ENCODE data around the gene CBFA2T2.
"Not testable (repeated sequence)": the region's sequence is repeated elsewhere in the genome, so short reads cannot be mapped to it uniquely, and the experiment has no call there.

The CBFA2T2 gene

DNA sequence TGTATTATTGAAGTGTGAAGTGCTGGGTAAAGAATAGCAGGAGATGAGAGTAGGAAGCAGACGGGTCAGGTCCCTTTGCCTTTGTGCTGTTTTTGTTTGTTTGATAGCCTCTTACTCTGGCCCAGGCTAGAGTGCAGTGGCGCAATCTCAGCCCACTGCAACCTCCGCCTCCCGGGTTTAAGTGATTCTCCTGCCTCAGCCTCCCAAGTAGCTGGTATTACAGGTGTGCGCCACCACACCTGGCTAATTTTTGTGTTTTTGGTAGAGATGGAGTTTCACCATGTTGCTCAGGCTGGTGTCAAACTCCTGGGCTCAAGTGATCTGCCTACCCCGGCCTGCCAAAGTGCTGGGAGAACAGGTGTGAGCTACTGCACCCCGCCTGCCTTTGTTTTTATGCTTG lies 18.1 kb downstream of the CBFA2T2 start:
- not testable (repeated sequence) for DNase-seq

- not testable (repeated sequence) for DNase-seq
These were observed 19.2 kb downstream of the CBFA2T2 start for GRCh38 chr20:33509057-33509456.

DNA sequence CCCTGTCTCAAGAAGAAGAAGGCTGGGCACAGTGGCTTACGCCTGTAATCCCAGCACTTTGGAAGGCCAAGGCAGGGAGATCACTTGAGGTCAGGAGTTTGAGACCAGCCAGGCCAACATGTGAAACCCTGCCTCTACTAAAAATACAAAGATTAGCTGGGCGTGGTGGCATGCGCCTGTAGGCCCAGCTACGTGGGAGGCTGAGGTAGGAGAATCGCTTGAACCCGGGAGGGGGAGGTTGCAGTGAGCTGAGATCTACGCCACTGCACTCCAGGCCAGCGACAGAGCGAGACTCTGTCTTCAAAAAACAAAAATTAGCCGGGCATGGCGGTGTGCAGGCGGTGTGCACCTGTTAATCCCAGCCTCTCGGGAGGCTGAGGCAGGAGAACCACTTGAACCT lies 22.0 kb downstream of the CBFA2T2 start:
- not testable (repeated sequence) for DNase-seq

GRCh38 chr20:33515569-33516216 lies 25.8 kb downstream of the CBFA2T2 start:
- DNase-seq: no peak

DNA sequence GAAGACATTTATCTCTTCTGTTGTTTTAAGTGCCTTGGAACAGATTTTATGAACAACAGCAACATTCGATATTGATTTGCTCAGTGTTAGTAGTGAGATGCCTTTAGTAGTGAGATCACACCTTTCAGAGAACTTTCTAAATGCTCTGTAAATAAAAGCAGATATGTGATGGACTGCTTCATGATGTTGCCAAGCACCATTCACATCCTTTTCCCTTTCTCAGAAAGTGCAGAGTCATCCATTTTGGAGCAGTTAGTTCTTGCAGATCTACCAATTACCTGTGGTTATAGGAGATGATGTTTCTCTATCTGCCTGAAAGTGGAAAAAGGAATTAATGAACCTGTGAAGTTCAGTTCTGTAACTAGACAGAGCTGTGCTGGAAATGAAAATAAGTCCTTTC lies 27.0 kb downstream of the CBFA2T2 start:
- DNase-seq: no peak

DNA sequence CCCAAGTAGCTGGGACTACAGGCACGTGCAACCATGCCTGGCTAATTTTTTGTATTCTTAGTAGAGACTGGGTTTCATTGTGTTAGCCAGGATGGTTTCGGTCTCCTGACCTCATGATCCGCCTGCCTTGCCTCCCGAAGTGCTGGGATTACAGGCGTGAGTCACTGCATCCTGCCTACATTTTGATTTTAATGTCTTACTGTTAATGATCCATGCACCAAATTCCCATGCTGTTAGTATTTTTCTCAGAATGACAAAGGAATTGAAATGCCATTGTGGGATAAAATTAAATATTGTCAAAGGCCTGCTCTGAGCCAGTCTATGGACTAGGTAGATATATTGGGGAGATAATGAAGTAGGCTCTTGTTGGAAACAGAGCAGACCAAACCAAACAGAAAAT lies 28.2 kb downstream of the CBFA2T2 start:
- no peak for DNase-seq

- no peak for DNase-seq
These were observed 31.6 kb downstream of the CBFA2T2 start for GRCh38 chr20:33521461-33521860.

- no peak for DNase-seq
These were observed 32.4 kb downstream of the CBFA2T2 start for GRCh38 chr20:33522256-33522820.

GRCh38 chr20:33524261-33524660 lies 34.4 kb downstream of the CBFA2T2 start:
- no peak for DNase-seq

DNA sequence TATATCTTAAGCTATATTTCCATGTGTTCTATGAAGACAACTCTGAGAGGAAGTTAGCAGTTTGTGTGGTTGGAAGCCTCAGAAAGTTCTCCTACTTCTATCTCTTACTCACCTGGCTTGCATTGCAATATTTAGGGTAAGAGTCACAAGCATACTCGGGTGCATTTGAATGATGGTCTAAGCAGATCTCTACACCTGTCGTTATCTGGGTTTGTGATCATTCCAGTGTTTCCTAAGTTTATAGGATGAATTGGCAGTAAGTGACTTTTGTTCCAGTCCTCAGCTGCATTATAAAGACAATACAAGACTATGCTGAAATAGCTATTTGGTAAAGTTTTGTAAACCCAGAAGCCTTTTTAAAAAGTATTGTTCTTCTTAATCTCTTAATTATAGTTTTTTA lies 36.9 kb downstream of the CBFA2T2 start:
- DNase-seq: no peak

DNA sequence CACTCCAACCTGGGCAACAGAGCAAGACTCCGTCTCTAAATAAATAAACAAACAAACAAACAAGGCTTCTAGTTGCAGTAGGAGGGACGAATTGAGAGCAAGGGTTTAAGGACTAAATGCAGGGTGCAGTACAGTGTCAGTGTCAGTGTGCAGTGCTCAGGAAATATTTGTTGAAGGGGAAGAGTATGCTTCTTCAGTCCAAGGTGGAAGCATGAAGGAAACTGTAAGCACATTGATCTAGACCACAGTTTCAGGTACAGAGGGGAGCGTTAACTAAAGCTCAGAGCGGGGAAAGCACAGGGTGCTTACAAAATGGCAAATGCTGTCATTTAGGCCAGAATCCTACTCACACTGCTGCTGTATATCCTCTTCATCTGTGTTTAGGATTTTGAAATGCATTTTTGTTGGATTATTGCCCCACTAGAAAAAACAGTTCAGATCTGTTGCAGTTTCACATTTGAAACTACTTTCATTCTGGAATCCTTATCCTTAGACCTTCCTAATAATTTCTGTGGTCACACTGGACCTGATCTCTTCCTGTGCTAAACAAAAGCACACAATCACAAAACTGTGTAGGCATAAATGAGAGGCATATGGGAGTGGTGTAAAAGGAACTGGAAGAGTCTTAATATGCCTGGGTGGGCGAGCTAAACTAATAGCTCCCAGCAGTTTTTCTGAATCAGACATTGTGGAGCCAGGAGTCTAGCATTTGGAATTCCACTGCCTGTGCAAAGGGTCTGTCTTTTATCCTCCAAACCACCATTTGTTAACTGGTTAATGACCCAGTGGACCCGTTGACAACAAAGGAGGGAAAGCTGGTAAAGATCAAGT lies 41.4 kb downstream of the CBFA2T2 start:
- no peak for DNase-seq

DNA sequence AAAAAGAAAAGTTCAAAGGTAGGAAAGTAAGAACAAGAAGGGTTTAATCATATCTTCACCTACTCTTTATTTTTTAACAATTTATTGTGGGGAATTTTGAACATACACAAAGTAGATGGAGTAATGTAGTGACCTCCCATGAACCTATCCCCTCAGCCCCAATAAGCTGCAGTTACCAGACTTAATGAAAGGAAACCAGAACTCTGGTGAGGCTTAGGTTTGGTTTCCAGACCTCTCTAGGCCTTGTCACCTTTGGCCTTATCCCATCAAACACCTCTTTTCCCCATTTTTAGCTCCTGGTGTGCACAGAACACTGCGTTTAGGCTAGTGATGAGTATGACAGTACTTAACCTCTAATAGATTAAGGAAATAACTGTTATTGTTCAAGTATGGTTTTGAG lies 42.0 kb downstream of the CBFA2T2 start:
- no peak for DNase-seq

DNA sequence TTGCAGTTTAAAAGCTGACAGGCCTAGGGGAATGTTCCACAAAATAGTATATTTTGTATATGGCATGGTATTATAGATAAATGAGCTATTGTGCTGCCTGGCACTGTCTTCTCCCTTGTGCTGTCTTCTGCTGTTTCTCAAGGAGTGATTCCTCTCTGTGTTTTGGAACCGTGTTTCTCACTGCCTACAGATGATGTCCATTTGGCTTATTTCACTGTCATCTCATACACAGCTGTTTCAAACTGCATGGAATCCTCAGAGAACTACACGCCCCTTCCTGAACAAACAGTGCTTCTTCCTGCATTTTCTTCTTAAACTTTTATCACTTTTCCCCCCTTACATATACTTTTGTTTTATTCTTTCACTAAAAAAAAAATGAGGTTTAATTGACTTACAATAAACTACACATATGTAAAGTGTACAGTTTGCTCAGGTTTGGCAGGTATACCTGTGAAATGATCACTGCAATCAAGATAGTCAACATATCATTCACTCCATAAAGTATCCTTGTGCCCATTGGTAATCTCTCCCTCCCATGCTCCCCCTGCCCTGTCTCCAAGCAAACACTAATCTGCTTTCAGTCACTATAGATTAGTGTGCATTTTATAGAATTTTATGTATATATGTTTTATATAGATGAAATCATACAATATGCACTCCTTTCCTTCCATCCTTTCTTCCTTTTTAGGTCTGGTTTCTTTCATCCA lies 43.0 kb downstream of the CBFA2T2 start:
- DNase-seq: no peak

- not testable (repeated sequence) for DNase-seq
These were observed 45.8 kb downstream of the CBFA2T2 start for GRCh38 chr20:33535717-33536116.

- DNase-seq: no peak
These were observed 47.7 kb downstream of the CBFA2T2 start for GRCh38 chr20:33537608-33538007.

DNA sequence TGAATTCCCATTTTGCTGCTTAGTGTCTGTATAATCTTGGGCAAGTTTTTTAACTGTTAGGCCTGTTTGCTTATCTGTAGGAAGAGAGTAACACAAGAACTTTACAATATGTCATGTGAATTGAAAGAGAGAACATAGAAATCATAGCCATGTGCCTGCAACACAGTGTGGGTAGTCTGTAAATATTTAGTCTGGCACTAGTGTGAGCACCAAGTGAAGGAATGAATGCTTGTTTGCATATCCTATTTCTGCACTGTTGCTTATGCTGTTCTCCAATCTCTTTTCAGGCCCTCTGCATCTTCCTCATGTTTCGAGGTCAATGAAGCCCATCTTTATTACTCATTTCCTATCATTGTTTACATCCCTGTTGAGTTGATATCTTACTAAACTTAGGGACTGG lies 49.2 kb downstream of the CBFA2T2 start:
- no peak for DNase-seq

GRCh38 chr20:33540427-33540826 lies 50.5 kb downstream of the CBFA2T2 start:
- no peak for DNase-seq

- no peak for DNase-seq
These were observed 51.2 kb downstream of the CBFA2T2 start for GRCh38 chr20:33541074-33541473.

DNA sequence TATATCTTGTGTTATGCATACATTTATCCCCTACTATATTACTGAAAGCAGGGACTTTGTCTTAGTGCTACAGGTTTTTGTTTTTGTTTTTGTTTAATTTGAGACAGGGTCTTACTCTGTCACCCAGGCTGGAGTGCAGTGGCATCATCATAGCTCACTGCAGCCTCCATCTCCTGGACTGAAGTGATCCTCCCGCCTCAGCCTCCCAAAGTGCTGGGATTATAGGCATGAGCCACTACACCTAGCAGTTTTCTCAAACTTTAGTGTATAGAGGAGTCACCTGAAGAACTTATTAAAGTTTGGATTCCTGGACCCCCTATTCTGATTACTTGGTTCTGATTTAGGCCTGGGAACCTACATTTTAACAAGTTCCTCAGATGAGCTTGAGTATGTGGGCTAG lies 51.9 kb downstream of the CBFA2T2 start:
- DNase-seq: no peak

GRCh38 chr20:33545763-33546162 lies 55.9 kb downstream of the CBFA2T2 start:
- DNase-seq: no peak

DNA sequence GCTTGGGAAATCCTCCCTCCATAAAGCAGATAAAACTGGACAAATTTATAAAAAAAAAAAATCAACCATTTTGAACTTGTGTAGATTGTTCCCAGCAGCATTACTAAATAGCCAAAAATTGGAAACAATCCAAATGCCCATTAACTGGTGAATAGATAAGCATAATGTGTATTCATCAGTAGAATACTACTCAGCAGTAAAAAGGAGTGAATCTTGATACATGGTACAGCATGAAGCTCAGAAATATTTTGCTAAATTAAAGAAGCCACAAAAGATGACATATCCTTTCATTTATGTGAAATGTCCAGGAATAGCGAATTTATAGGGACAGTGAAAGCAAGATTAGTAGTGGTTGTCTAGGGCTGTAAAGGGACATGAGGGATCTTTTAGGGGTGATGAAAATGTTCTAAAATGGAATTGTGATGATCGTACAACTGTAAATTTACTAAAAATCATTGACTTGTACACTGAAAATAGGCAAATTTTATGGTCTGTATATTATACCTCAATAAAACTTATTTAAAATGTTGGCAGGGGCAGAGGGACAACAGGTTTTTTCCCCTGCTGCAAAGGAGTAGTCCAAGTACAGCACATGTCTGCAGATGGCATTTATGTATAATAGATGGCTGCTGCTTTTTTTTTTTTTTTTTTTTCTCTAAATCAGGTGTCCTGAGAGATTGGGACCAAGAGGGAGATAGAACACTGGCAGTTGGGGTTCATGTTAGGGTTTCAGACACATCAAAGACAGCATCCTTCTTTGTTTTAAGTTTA lies 59.5 kb downstream of the CBFA2T2 start:
- DNase-seq: no peak

DNA sequence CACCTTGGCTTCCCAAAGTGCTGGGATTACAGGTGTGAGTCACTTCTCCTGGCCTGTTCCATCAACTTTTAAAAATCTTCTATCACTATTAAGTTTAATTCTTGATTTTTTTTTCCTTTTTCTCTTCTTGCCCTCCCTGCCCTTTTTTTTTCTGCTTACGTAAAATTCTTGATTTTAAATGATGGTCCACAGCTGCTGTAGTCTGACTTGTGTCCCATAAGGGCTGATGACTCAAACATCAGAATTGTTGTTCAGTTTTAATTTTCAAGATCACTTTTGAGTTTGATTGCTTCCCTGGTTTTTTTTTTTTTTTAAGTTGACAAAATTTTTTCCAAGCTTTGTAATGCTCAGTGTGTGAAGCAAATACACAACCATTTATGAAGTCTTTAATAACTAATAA lies 61.9 kb downstream of the CBFA2T2 start:
- no peak for DNase-seq

- DNase-seq: no peak
These were observed 62.6 kb downstream of the CBFA2T2 start for GRCh38 chr20:33552519-33552918.

Data from activated CD4-positive, alpha-beta T cell treated with anti-CD3 and anti-CD28 coated beads for 1 hour (primary cell).